HepG2 (cell line): ENCODE results near the gene SERPINF2. TPM values are rescaled to one million over a fixed set of nuclear protein-coding genes. Genes with fewer than 3 reads are reported as not detected.
A peak's percentile ranks its signal among the peaks of the same experiment; 100 is the strongest.

Experiments used
- AGO1 ChIP-seq: fragments of 200-400 bp; formaldehyde crosslinking; IDR thresholded peaks from 2 replicates; pipeline ENCODE4 v1.6.1; 2017; ENCODE audit warnings: mild to moderate bottlenecking, low read depth, low read length, moderate library complexity; ENCODE audit not compliant: poor library complexity, severe bottlenecking
- ARID2 ChIP-seq: sonication (generic); formaldehyde crosslinking; IDR thresholded peaks from 2 replicates; pipeline ENCODE4 v1.8.1; 2022; ENCODE audit warnings: mild to moderate bottlenecking, missing genetic modification reagents, borderline replicate concordance
- CBX5 ChIP-seq: sonication (generic); formaldehyde crosslinking; IDR thresholded peaks from 2 replicates; pipeline ENCODE4 v1.4.0; 2020; ENCODE audit warnings: missing genetic modification reagents, borderline replicate concordance
- CCDC6 ChIP-seq: sonication (generic); formaldehyde crosslinking; IDR thresholded peaks from 2 replicates; pipeline ENCODE4 v1.8.1; 2022; ENCODE audit warnings: mild to moderate bottlenecking, missing genetic modification reagents, moderate library complexity
- FOSL2 ChIP-seq: sonication (generic); formaldehyde crosslinking; IDR thresholded peaks from 2 replicates; pipeline ENCODE4 v1.4.0; 2020; ENCODE audit warnings: missing genetic modification reagents
- GFI1 ChIP-seq: sonication (generic); formaldehyde crosslinking; IDR thresholded peaks from 2 replicates; pipeline ENCODE4 v1.5.0; 2020; ENCODE audit warnings: missing genetic modification reagents, mild to moderate bottlenecking, borderline replicate concordance
- HDAC1 ChIP-seq: sonication (generic); formaldehyde crosslinking; IDR thresholded peaks from 2 replicates; pipeline ENCODE4 v1.5.1; 2020; ENCODE audit warnings: mild to moderate bottlenecking, missing genetic modification reagents
- HNRNPLL ChIP-seq: fragments of 200-400 bp; formaldehyde crosslinking; IDR thresholded peaks from 2 replicates; pipeline ENCODE4 v1.6.1; 2017; ENCODE audit warnings: mild to moderate bottlenecking, low read depth, low read length; ENCODE audit not compliant: poor library complexity, severe bottlenecking
- HOXA3 ChIP-seq: sonication (generic); formaldehyde crosslinking; IDR thresholded peaks from 2 replicates; pipeline ENCODE4 v1.5.0; 2020; ENCODE audit warnings: missing genetic modification reagents
- LCORL ChIP-seq, 2 experiments: fragments of 450-650 bp in 1 of 2; sonication (generic) in 1 of 2; formaldehyde crosslinking in 1 of 2; IDR thresholded peaks; 2 replicates each; pipeline versions ENCODE4 v1.5.0 to v1.6.1; 2017 to 2020; ENCODE audit warnings: antibody characterized with exemption in 1 of 2, missing genetic modification reagents in 1 of 2
- MYNN ChIP-seq: sonication (generic); formaldehyde crosslinking; IDR thresholded peaks from 2 replicates; pipeline ENCODE4 v1.4.0; 2020; ENCODE audit warnings: mild to moderate bottlenecking, low read depth, missing genetic modification reagents
- NFE2L1 ChIP-seq: sonication (generic); formaldehyde crosslinking; IDR thresholded peaks from 2 replicates; pipeline ENCODE4 v1.4.0; 2020; ENCODE audit warnings: missing genetic modification reagents, mild to moderate bottlenecking, borderline replicate concordance
- NFIC ChIP-seq: IDR thresholded peaks from 2 replicates; pipeline ENCODE4 v1.6.1; 2012; ENCODE audit warnings: mild to moderate bottlenecking, low read length, inconsistent platforms
- NFYC ChIP-seq: IDR thresholded peaks from 2 replicates; pipeline ENCODE4 v1.6.1; 2016; ENCODE audit warnings: missing genetic modification reagents, missing compliant biosample characterization
- NR2F6 ChIP-seq, 2 experiments: IDR thresholded peaks; 2 replicates each; pipeline ENCODE4 v1.6.1; 2016; ENCODE audit warnings: antibody characterized with exemption in 1 of 2, mild to moderate bottlenecking in 1 of 2
- POLR2A ChIP-seq, 2 experiments: IDR thresholded peaks; 2 replicates each; pipeline ENCODE4 v1.6.1; 2011; ENCODE audit warnings: low read depth in 2 of 2, low read length in 2 of 2, mild to moderate bottlenecking in 1 of 2, moderate library complexity in 1 of 2; ENCODE audit not compliant: insufficient read depth in 1 of 2
- RXRA ChIP-seq: sonication (generic); formaldehyde crosslinking; IDR thresholded peaks from 2 replicates; pipeline ENCODE4 v1.5.1; 2020; ENCODE audit warnings: missing genetic modification reagents
- SMAD9 ChIP-seq: sonication (generic); formaldehyde crosslinking; IDR thresholded peaks from 2 replicates; pipeline ENCODE4 v1.5.1; 2020; ENCODE audit warnings: mild to moderate bottlenecking, missing genetic modification reagents
- SP4 ChIP-seq: sonication (generic); formaldehyde crosslinking; IDR thresholded peaks from 2 replicates; pipeline ENCODE4 v1.8.1; 2023; ENCODE audit warnings: mild to moderate bottlenecking, missing genetic modification reagents
- TCF12 ChIP-seq, 2 experiments: fragments of 450-650 bp in 1 of 2; sonication (generic) in 1 of 2; formaldehyde crosslinking in 1 of 2; IDR thresholded peaks; 2 replicates each; pipeline versions ENCODE4 v1.6.1 to v1.8.0; 2017 to 2022; ENCODE audit warnings: antibody characterized with exemption in 1 of 2, mild to moderate bottlenecking in 1 of 2, missing genetic modification reagents in 1 of 2, moderate library complexity in 1 of 2
- THAP11 ChIP-seq: IDR thresholded peaks from 2 replicates; pipeline ENCODE4 v1.6.1; 2016; ENCODE audit warnings: missing biosample characterization, missing genetic modification reagents
- ZMYM3 ChIP-seq: sonication (generic); formaldehyde crosslinking; IDR thresholded peaks from 2 replicates; pipeline ENCODE4 v1.5.1; 2020; ENCODE audit warnings: mild to moderate bottlenecking, missing genetic modification reagents
- polyA plus RNA-seq, 8 experiments: library from polyadenylated mRNA; depleted of rRNA in 3 of 8; stranded (reverse) in 7 of 8; unstranded in 1 of 8; fragments of >200 nt; fragmentation: Illumina TruSeq in 4 of 8; extraction: Trizol in 4 of 8; gene quantifications; 2 replicates each; pipeline versions ENCODE4 v1.2.1 to v1.2.3, GENCODE V29; 2011 to 2016; ENCODE audit warnings: low read depth in 4 of 8, missing spikeins in 1 of 8, mixed read lengths in 1 of 8; ENCODE audit not compliant: insufficient read depth in 1 of 8
- total RNA-seq, 5 experiments: library from RNA; depleted of rRNA; stranded (reverse); fragments of >200 nt; fragmentation: Illumina TruSeq; extraction: Trizol; gene quantifications; 2 replicates each; pipeline ENCODE4 v1.2.3, GENCODE V29; 2016; ENCODE audit warnings: low read depth in 1 of 5
- TF ChIP-seq, protein P1 (sequence below): sonication (generic); formaldehyde crosslinking; conservative IDR thresholded peaks from 2 replicates; pipeline ENCODE4 v1.4.0; 2020; ENCODE audit warnings: missing genetic modification reagents
- TF ChIP-seq, protein P2 (sequence below): IDR thresholded peaks from 2 replicates; pipeline ENCODE4 v1.6.1; 2016; ENCODE audit warnings: mild to moderate bottlenecking
- TF ChIP-seq, protein P3 (sequence below), 2 experiments: sonication (generic) in 1 of 2; formaldehyde crosslinking in 1 of 2; IDR thresholded peaks; 2 replicates each; pipeline versions ENCODE4 v1.4.0 to v1.6.1; 2018 to 2020; ENCODE audit warnings: missing genetic modification reagents in 2 of 2, borderline replicate concordance in 1 of 2, low read depth in 1 of 2, mild to moderate bottlenecking in 1 of 2, missing biosample characterization in 1 of 2

The SERPINF2 gene
- total and polyA plus RNA-seq, 2 of the 13 experiments (the other 11 are each of a cell fraction or from before 2014, with no cell fraction given): 309 to 548 TPM

DNA sequence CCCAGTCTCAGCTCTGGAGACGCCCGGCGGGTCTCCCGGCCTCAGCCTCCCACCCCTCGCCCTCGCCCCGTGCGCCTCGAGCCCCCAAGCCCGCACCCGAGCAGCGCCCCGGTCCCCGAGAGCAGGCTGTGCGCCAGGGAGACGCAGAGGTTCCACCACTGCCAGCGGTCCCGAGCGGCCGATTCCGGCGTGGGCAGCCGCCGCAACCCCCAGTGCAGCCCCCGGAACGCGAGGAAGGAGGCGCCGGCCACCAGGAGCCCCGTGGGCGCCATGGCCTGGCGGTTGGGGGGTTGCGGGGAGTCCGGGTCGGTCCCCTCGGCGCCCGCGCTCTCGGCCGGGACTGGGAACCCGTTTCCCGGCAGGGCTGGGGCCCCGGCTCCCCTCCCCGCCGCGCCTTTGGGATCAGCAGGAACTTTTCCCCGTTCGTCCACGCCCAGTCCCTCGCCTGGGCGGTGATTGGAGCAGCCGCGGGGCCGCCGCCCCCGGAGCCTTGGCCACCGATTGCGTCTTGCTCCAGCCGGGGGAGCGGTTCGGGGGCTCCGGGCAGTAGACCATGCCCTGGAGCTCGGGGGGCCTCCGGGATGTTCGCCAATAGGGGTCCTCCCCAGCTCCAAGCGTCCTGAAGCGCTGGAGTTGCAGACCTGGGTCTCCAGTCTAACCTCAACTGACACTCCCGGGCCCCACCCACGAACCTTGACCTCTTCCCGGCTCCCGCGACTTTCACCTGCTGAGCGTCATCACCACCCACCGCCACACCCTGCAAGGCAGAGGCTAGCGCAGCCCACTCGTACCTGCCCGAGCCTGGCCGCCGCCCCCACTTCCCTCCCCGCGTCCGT is 32.5 kb upstream of the SERPINF2 start, which contains the start of gene TLCD2 (continued):
- TF ChIP-seq LCORL (IDR thresholded peaks at IDR 0.05): no peak
- TF ChIP-seq LCORL (CRISPR knock-in tag; IDR thresholded peaks at IDR 0.05): peak; percentile 75
- peak; percentile 66 for TF ChIP-seq HDAC1 (CRISPR knock-in tag)
- peak; percentile 49 for TF ChIP-seq NR2F6 (IDR thresholded peaks at IDR 0.05)
- peak; percentile 73 for TF ChIP-seq NR2F6 (CRISPR knock-in tag; IDR thresholded peaks at IDR 0.05)
- peak; percentile 96 for TF ChIP-seq AGO1
- TF ChIP-seq, protein P1, sequence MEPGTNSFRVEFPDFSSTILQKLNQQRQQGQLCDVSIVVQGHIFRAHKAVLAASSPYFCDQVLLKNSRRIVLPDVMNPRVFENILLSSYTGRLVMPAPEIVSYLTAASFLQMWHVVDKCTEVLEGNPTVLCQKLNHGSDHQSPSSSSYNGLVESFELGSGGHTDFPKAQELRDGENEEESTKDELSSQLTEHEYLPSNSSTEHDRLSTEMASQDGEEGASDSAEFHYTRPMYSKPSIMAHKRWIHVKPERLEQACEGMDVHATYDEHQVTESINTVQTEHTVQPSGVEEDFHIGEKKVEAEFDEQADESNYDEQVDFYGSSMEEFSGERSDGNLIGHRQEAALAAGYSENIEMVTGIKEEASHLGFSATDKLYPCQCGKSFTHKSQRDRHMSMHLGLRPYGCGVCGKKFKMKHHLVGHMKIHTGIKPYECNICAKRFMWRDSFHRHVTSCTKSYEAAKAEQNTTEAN (CRISPR knock-in tag): 0 out of 2 replicates have a peak, but pooled peaks have one; percentile 14
- no peak for TF ChIP-seq NFE2L1 (CRISPR knock-in tag)
- TF ChIP-seq CBX5 (CRISPR knock-in tag): no peak
- no peak for TF ChIP-seq ZMYM3 (CRISPR knock-in tag)
- no peak for TF ChIP-seq SMAD9
- TF ChIP-seq, protein P2, sequence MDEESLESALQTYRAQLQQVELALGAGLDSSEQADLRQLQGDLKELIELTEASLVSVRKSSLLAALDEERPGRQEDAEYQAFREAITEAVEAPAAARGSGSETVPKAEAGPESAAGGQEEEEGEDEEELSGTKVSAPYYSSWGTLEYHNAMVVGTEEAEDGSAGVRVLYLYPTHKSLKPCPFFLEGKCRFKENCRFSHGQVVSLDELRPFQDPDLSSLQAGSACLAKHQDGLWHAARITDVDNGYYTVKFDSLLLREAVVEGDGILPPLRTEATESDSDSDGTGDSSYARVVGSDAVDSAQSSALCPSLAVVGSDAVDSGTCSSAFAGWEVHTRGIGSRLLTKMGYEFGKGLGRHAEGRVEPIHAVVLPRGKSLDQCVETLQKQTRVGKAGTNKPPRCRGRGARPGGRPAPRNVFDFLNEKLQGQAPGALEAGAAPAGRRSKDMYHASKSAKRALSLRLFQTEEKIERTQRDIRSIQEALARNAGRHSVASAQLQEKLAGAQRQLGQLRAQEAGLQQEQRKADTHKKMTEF (CRISPR knock-in tag): peak; percentile 68; the same call in 1 of the 2 replicates
- TF ChIP-seq, protein P3, sequence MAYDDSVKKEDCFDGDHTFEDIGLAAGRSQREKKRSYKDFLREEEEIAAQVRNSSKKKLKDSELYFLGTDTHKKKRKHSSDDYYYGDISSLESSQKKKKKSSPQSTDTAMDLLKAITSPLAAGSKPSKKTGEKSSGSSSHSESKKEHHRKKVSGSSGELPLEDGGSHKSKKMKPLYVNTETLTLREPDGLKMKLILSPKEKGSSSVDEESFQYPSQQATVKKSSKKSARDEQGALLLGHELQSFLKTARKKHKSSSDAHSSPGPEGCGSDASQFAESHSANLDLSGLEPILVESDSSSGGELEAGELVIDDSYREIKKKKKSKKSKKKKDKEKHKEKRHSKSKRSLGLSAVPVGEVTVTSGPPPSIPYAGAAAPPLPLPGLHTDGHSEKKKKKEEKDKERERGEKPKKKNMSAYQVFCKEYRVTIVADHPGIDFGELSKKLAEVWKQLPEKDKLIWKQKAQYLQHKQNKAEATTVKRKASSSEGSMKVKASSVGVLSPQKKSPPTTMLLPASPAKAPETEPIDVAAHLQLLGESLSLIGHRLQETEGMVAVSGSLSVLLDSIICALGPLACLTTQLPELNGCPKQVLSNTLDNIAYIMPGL (CRISPR knock-in tag; IDR thresholded peaks at IDR 0.05; ENCODE audit: borderline replicate concordance in 1 of 2, low read depth in 1 of 2): peak in 1 of 2 experiments; percentile 78; a peak in 2 of 4 replicates
- peak; percentile 59 for TF ChIP-seq NFYC (CRISPR knock-in tag)
- TF ChIP-seq SP4 (CRISPR knock-in tag): peak; percentile 22; the same call in 1 of the 2 replicates
- TF ChIP-seq MYNN: no peak
- peak; percentile 79 for TF ChIP-seq RXRA (CRISPR knock-in tag)
- TF ChIP-seq NFIC: no peak
- TF ChIP-seq CCDC6 (CRISPR knock-in tag): no peak
- TF ChIP-seq HOXA3: peak; percentile 42; the same call in 1 of the 2 replicates
- peak; percentile 22 for TF ChIP-seq FOSL2 (CRISPR knock-in tag)
- 0 out of 2 replicates have a peak, but pooled peaks have one; percentile 62 for TF ChIP-seq ARID2 (CRISPR knock-in tag)
- TF ChIP-seq THAP11 (CRISPR knock-in tag): peak; percentile 33; the same call in 1 of the 2 replicates
- TF ChIP-seq TCF12 (IDR thresholded peaks at IDR 0.05): no peak
- TF ChIP-seq TCF12 (CRISPR knock-in tag; IDR thresholded peaks at IDR 0.05): peak; percentile 18; the same call in 1 of the 2 replicates
- peak; percentile 15 to 40; a peak in 1 of 4 replicates for TF ChIP-seq POLR2A (IDR thresholded peaks at IDR 0.05; ENCODE audit: insufficient read depth in 1 of 2, low read depth in 2 of 2, low read length in 2 of 2)
- TF ChIP-seq GFI1 (CRISPR knock-in tag): peak; percentile 61; the same call in 1 of the 2 replicates
- TF ChIP-seq HNRNPLL: peak; percentile 43
